ENCODE measurements around the gene SMAP2. TPM values are rescaled to one million over a fixed set of nuclear protein-coding genes. Genes with fewer than 3 reads are reported as not detected.

Gene SMAP2
- total RNA-seq, 1 experiment from 2014 or later: 6.8 TPM

GRCh38 chr1:40462956-40463590 lies 89.5 kb downstream of the SMAP2 start:
- TF ChIP-seq CTCF (IDR thresholded peaks at IDR 0.05; ENCODE audit: insufficient read depth in 1 of 2, low read depth in 1 of 2, low read length in 1 of 2, severe bottlenecking in 1 of 2, unreplicated experiment in 1 of 2): no peak
- Histone ChIP-seq H3K36me3 (ENCODE audit: control insufficient read depth, insufficient read depth, low read length) (no peaks in the 10 kb centered on the region), H3K4me3 (ENCODE audit: low read depth, low read length) (no peak overlapping the region), H3K27me3 (replicated peaks; ENCODE audit: control insufficient read depth, insufficient read depth, low read length) (no peaks in the 10 kb centered on the region), H3K9me3 (peaks cover 3% of the 10 kb centered on the region), H3K4me1 (no peaks in the 10 kb centered on the region)
- Mint-ChIP-seq H3K27me3 (ENCODE audit: insufficient read depth, unreplicated experiment) (no peaks in the 10 kb centered on the region), H3K9me3 (ENCODE audit: unreplicated experiment) (peaks cover 42% of the 10 kb centered on the region), H3K27ac (ENCODE audit: unreplicated experiment) (no peak overlapping the region), H3K4me3 (ENCODE audit: unreplicated experiment) (no peak overlapping the region), H3K36me3 (ENCODE audit: insufficient read depth, unreplicated experiment) (peaks cover 12% of the 10 kb centered on the region), H3K4me1 (ENCODE audit: low read depth, unreplicated experiment) (no peaks in the 10 kb centered on the region)
- POLR2A ChIA-PET: no interaction called here
- CTCF ChIA-PET: no interaction called here
- intact Hi-C loops (cut with micrococcal nuclease; ENCODE audit: unreplicated experiment): no loop called here
- no peak for DNase-seq
- no TSS peak for BruUV-seq (replicated peaks)

GRCh38 chr1:40469327-40469726 lies 95.8 kb downstream of the SMAP2 start:
- Histone ChIP-seq H3K27me3 (replicated peaks; ENCODE audit: control insufficient read depth, insufficient read depth, low read length) (no peaks in the 10 kb centered on the region), H3K36me3 (ENCODE audit: control insufficient read depth, insufficient read depth, low read length) (no peaks in the 10 kb centered on the region), H3K4me1 (no peaks in the 10 kb centered on the region), H3K4me3 (ENCODE audit: low read depth, low read length) (no peak overlapping the region), H3K9me3 (0 out of 2 replicates have a peak, but pooled peaks cover 3% of the 10 kb centered on the region)
- no peak overlapping the region for H3K27ac Mint-ChIP-seq (ENCODE audit: unreplicated experiment)
- intact Hi-C loops (cut with micrococcal nuclease; ENCODE audit: unreplicated experiment): no loop called here
- CTCF ChIA-PET: no interaction called here
- no peak for DNase-seq
- TF ChIP-seq CTCF (IDR thresholded peaks at IDR 0.05; ENCODE audit: insufficient read depth in 1 of 2, low read depth in 1 of 2, low read length in 1 of 2, severe bottlenecking in 1 of 2, unreplicated experiment in 1 of 2): no peak
- H3K4me3 Mint-ChIP-seq (ENCODE audit: unreplicated experiment): no peak overlapping the region
- peaks cover 54% of the 10 kb centered on the region for H3K9me3 Mint-ChIP-seq (ENCODE audit: unreplicated experiment)
- POLR2A ChIA-PET: no interaction called here
- H3K36me3 Mint-ChIP-seq (ENCODE audit: insufficient read depth, unreplicated experiment): no peaks in the 10 kb centered on the region
- BruUV-seq (replicated peaks): no TSS peak
- no peaks in the 10 kb centered on the region for H3K27me3 Mint-ChIP-seq (ENCODE audit: insufficient read depth, unreplicated experiment)
- no peaks in the 10 kb centered on the region for H3K4me1 Mint-ChIP-seq (ENCODE audit: low read depth, unreplicated experiment)

Other genes starting within 250 kb of the SMAP2 start
- 11.6 and 12.8 TPM in 2 replicates for gene RLF, start 212.3 kb upstream of the SMAP2 start, total RNA-seq (2022)
- not detected in 2 replicates for gene TMCO2, start 125.8 kb upstream of the SMAP2 start, total RNA-seq (2022)
- gene ZMPSTE24, start 115.5 kb upstream of the SMAP2 start, total RNA-seq (2022): 37.9 and 39.9 TPM in 2 replicates
- 0.23 and 0.39 TPM in 2 replicates for gene COL9A2, start 56.4 kb upstream of the SMAP2 start, total RNA-seq (2022)
- 1.2 TPM in 2 replicates for gene ZFP69B, start 76.7 kb downstream of the SMAP2 start, total RNA-seq (2022)
- gene ZFP69, start 103.6 kb downstream of the SMAP2 start, total RNA-seq (2022): 2.5 and 2.6 TPM in 2 replicates
- gene EXO5, start 135.0 kb downstream of the SMAP2 start, total RNA-seq (2022): 6.4 and 9.1 TPM in 2 replicates
- gene ZNF684, start 157.9 kb downstream of the SMAP2 start, total RNA-seq (2022): 2.6 and 3.2 TPM in 2 replicates

Data from Caco-2 (cell line).